HG03025 (cell line): ENCODE data around the gene STRN3.
"Not testable (repeated sequence)": the region's sequence is repeated elsewhere in the genome, so short reads cannot be mapped to it uniquely, and the experiment has no call there.

ENCODE experiments used
- ATAC-seq: cut with Tn5 transposase; IDR thresholded peaks from one replicate; pipeline ENCODE4 v1.9.1; 2021; ENCODE audit warnings: mild to moderate bottlenecking, moderate library complexity; ENCODE audit not compliant: unreplicated experiment, low FRiP score

The STRN3 gene

GRCh38 chr14:30925254-30925653 is 100.9 kb downstream of the STRN3 start:
- ATAC-seq: no peak

GRCh38 chr14:30921788-30922187 is 104.4 kb downstream of the STRN3 start:
- ATAC-seq: no peak

GRCh38 chr14:30921305-30921704 is 104.9 kb downstream of the STRN3 start:
- ATAC-seq: no peak

GRCh38 chr14:30915596-30915995 is 110.6 kb downstream of the STRN3 start:
- ATAC-seq: no peak

- no peak for ATAC-seq
Measured at GRCh38 chr14:30914812-30915211, 111.4 kb downstream of the STRN3 start.

GRCh38 chr14:30908826-30909225 is 117.4 kb downstream of the STRN3 start:
- ATAC-seq: no peak

GRCh38 chr14:30907659-30908057 is 118.5 kb downstream of the STRN3 start:
- no peak for ATAC-seq

GRCh38 chr14:30906752-30907658 is 119.2 kb downstream of the STRN3 start:
- no peak for ATAC-seq

- no peak for ATAC-seq
Measured at GRCh38 chr14:30903285-30904124, 122.7 kb downstream of the STRN3 start.

GRCh38 chr14:30897121-30897520 is 129.1 kb downstream of the STRN3 start:
- ATAC-seq: not testable (repeated sequence)

GRCh38 chr14:30896435-30896834 is 129.7 kb downstream of the STRN3 start:
- ATAC-seq: no peak

- ATAC-seq: no peak
Measured at GRCh38 chr14:30894923-30895515, 131.2 kb downstream of the STRN3 start.

GRCh38 chr14:30893819-30894218 is 132.4 kb downstream of the STRN3 start:
- no peak for ATAC-seq

GRCh38 chr14:30889244-30889594 is 137.0 kb downstream of the STRN3 start:
- no peak for ATAC-seq

- ATAC-seq: no peak
Measured at GRCh38 chr14:30888480-30889243, 137.5 kb downstream of the STRN3 start.

- ATAC-seq: no peak
Measured at GRCh38 chr14:30885840-30886740, 140.1 kb downstream of the STRN3 start.

- ATAC-seq: no peak
Measured at GRCh38 chr14:30884901-30885300, 141.3 kb downstream of the STRN3 start.

- no peak for ATAC-seq
Measured at GRCh38 chr14:30883508-30884294, 142.5 kb downstream of the STRN3 start.

- ATAC-seq: no peak
Measured at GRCh38 chr14:30882431-30882830, 143.7 kb downstream of the STRN3 start.
